Stimulated activated CD8-positive, alpha-beta memory T cell treated with anti-CD3 and anti-CD28 coated beads, Interleukin-12 subunit alpha, Interleukin-12 subunit beta, amount 100 ng/mL, for 1 hour (primary cell): ENCODE results near the gene TBL1XR1.
"Not testable (repeated sequence)": the region's sequence is repeated elsewhere in the genome, so short reads cannot be mapped to it uniquely, and the experiment has no call there.

Experiments used
- DNase-seq: peaks from one replicate; pipeline ENCODE4 v3.0.0-alpha.2; 2020; ENCODE audit warnings: low read depth

Gene TBL1XR1

GRCh38 chr3:177181418-177181817, 15.9 kb downstream of the TBL1XR1 start:
- no peak for DNase-seq

GRCh38 chr3:177180506-177180905, 16.8 kb downstream of the TBL1XR1 start:
- no peak for DNase-seq

- DNase-seq, result no peak
These were observed 17.8 kb downstream of the TBL1XR1 start for GRCh38 chr3:177179281-177180067.

- DNase-seq, result no peak
These were observed 19.5 kb downstream of the TBL1XR1 start for GRCh38 chr3:177177749-177178221.

GRCh38 chr3:177174607-177175170, 22.6 kb downstream of the TBL1XR1 start:
- DNase-seq, result no peak

- DNase-seq, result no peak
These were observed 27.2 kb downstream of the TBL1XR1 start for GRCh38 chr3:177169936-177170722.

GRCh38 chr3:177168431-177168830, 28.9 kb downstream of the TBL1XR1 start:
- DNase-seq, result no peak

- no peak for DNase-seq
These were observed 34.5 kb downstream of the TBL1XR1 start for GRCh38 chr3:177162742-177163141.

- DNase-seq, result not testable (repeated sequence)
These were observed 35.7 kb downstream of the TBL1XR1 start for GRCh38 chr3:177161603-177162002.

- DNase-seq, result no peak
These were observed 38.8 kb downstream of the TBL1XR1 start for GRCh38 chr3:177158461-177158860.

GRCh38 chr3:177157492-177157891, 39.8 kb downstream of the TBL1XR1 start:
- no peak for DNase-seq

- no peak for DNase-seq
These were observed 42.5 kb downstream of the TBL1XR1 start for GRCh38 chr3:177154733-177155132.

- DNase-seq, result no peak
These were observed 46.2 kb downstream of the TBL1XR1 start for GRCh38 chr3:177150970-177151627.

- DNase-seq, result no peak
These were observed 46.9 kb downstream of the TBL1XR1 start for GRCh38 chr3:177150218-177150916.

GRCh38 chr3:177149106-177149505, 48.2 kb downstream of the TBL1XR1 start:
- DNase-seq, result no peak

- DNase-seq, result no peak
These were observed 49.5 kb downstream of the TBL1XR1 start for GRCh38 chr3:177147790-177148189.

GRCh38 chr3:177146646-177147045, 50.6 kb downstream of the TBL1XR1 start:
- no peak for DNase-seq

- no peak for DNase-seq
These were observed 51.3 kb downstream of the TBL1XR1 start for GRCh38 chr3:177145954-177146353.

GRCh38 chr3:177145381-177145780, 51.9 kb downstream of the TBL1XR1 start:
- DNase-seq, result no peak

- DNase-seq, result no peak
These were observed 52.4 kb downstream of the TBL1XR1 start for GRCh38 chr3:177144922-177145321.

GRCh38 chr3:177141899-177142646, 55.2 kb downstream of the TBL1XR1 start:
- DNase-seq, result no peak
